Measurements from ENCODE around the gene DDA1.

DDA1 gene

DNA sequence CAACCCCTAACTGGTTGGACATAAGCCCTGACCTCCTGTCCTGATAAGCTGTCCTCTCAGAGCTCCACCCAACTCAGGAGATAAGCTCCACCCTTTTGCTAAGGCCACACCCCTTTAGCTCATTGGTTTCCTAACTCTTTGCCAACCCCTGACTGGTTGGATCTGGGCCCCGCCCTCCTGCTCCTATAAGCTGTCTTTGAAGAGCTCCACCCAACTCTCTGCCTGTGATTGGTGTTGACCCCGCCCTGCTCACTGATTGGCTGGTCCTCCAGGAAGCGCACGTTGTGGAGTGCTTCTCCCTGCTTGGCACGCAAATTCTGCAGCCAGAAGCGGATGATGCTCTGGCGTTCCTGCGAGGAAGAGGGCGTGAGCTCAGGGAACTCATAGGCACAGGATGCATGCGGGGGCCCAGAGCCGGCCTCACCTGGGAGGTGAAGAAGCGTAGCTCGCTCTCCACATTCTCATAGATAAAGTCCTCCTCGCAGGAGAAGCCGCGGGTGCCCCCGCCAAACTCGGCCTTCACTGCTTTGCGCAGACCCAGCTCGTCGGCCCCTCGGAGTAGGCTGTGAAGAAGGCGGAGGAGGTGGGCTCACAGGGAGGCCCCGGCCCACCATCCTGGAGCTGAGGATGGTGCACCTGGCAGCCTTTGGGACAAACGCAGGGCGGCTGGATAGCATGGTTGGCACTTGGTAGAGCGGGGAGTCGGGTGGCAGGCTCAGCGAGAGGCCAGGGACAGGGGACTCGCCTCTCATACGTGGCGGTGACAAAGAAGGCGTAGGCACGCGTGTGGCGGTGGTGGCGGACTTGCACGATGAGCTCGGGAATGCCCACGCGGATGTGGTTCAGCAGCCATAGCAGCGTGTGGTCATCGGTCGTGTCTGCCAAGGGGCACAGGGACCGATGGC is 23.6 kb downstream of the DDA1 start:
- H3K27ac Mint-ChIP-seq = no peak overlapping the region
- H3K9me3 Mint-ChIP-seq = no peaks in the 10 kb centered on the region
- peaks cover 31% of the 10 kb centered on the region for H3K36me3 Mint-ChIP-seq (ENCODE audit: low read depth)
- peak; percentile 59 for DNase-seq
- TF ChIP-seq, protein P1, sequence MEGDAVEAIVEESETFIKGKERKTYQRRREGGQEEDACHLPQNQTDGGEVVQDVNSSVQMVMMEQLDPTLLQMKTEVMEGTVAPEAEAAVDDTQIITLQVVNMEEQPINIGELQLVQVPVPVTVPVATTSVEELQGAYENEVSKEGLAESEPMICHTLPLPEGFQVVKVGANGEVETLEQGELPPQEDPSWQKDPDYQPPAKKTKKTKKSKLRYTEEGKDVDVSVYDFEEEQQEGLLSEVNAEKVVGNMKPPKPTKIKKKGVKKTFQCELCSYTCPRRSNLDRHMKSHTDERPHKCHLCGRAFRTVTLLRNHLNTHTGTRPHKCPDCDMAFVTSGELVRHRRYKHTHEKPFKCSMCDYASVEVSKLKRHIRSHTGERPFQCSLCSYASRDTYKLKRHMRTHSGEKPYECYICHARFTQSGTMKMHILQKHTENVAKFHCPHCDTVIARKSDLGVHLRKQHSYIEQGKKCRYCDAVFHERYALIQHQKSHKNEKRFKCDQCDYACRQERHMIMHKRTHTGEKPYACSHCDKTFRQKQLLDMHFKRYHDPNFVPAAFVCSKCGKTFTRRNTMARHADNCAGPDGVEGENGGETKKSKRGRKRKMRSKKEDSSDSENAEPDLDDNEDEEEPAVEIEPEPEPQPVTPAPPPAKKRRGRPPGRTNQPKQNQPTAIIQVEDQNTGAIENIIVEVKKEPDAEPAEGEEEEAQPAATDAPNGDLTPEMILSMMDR (IDR thresholded peaks at IDR 0.05) = no peak
- peak overlapping the region; percentile 54 for H3K4me3 Mint-ChIP-seq
- H3K4me1 Mint-ChIP-seq = peaks cover 43% of the 10 kb centered on the region
- peaks cover 24% of the 10 kb centered on the region for H3K27me3 Mint-ChIP-seq (ENCODE audit: low read depth, poor library complexity)

DNA sequence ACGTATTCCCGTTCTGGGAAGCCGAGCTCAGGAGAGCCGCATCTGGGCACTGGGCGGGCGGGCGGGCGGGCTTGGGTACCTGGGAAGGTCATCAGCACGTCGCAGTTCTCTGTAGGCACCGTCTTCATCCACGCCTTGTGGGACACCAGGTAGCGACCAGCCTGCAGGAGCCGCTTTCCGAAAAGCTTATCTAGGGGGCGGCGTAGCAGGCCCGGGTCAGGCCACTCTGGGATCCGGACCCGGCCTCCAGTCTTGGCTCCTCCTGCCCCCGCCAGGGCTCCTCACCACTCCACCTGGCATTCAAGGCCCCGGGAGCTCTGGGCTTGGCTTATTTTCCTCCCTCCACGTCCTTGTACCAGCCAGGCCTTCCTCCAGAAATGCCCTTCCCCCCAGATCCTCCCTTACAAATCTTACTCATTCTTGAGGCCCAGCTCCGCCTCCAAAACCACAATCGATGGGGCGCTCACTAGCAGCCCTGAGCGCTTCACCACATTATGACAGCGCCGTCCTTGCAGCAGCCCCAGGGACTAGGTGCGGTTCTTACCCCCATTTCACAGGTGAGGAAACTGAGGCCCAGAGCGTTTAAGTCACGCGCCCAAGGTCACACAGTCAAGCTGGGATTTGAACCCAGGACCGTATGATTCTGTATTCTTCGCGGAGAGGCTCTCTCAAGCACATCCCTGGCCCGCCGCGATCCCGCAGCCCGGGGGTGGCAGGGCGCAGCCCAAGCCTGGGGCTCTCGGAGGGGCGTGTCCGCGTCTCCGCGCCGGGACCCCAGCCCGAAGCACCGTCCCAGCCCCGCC is 24.4 kb downstream of the DDA1 start:
- Mint-ChIP-seq H3K4me3 (peak overlapping the region; percentile 96), H3K9me3 (no peaks in the 10 kb centered on the region), H3K27me3 (ENCODE audit: low read depth, poor library complexity) (peaks cover 24% of the 10 kb centered on the region), H3K27ac (no peak overlapping the region), H3K36me3 (ENCODE audit: low read depth) (peaks cover 31% of the 10 kb centered on the region), H3K4me1 (peaks cover 49% of the 10 kb centered on the region)
- DNase-seq = no peak
- TF ChIP-seq, protein P1 (IDR thresholded peaks at IDR 0.05) = no peak

DNA sequence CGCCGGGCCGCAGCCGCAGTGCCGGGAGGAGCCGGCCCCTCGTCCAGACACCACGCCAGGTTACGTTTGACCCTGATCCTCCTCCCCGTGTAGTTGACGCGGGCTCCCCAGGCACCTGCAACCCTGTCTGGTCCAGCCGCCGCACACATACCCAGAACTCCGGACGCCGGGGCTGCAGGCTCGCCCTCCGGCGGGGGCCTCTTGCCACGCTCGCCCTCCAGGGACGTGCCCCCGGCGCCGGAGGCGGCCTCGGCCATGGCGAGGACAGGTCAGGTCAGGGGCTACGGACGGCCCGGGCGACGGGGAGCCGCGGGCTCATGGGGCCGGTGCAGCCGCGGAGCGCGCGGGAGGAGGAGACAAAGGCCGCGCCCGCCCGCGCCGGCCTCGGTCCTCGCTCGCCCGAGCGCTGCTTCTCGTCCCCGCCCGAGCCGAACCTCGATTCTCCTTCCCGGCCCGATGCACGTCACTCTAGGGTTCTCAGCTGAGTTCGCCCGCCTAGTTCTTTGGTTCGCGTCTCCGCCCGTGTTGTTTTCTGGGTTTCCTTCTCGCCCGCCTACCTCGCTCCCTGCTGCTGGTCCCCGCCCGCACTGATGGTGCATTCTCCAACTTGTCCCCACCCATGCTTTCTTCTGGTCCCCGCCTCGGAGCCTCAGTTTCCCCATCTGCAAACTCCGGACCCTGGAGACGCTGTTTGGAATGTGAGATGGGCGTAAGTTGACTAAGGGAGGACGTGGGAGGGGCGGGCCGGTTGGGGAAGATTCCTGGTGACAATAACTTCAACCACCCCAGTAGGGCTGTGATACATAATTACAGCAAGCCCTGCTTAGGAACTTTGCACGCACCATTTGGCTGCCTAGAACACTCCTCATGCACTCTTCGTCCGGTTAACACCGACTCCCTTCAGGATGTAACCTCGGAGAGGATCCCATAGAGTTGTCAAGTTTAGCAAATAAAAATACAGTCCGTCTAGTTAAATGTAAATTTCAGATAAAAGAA is 25.3 kb downstream of the DDA1 start, which contains the start of gene ANO8:
TSS of gene ANO8 (minus strand) at position 442 of the 996 bp plus-strand sequence. CDS start at position 257, 185 bp downstream.
- Mint-ChIP-seq H3K9me3 (no peaks in the 10 kb centered on the region), H3K4me1 (peaks cover 56% of the 10 kb centered on the region), H3K27ac (no peak within 1 kb of the TSS), H3K36me3 (ENCODE audit: low read depth) (peaks cover 31% of the 10 kb centered on the region), H3K27me3 (ENCODE audit: low read depth, poor library complexity) (peaks cover 19% of the 10 kb centered on the region), H3K4me3 (peak within 1 kb of the TSS; percentile 96)
- TF ChIP-seq, protein P1 (IDR thresholded peaks at IDR 0.05) = no peak
- DNase-seq = peak; percentile 97

DNA sequence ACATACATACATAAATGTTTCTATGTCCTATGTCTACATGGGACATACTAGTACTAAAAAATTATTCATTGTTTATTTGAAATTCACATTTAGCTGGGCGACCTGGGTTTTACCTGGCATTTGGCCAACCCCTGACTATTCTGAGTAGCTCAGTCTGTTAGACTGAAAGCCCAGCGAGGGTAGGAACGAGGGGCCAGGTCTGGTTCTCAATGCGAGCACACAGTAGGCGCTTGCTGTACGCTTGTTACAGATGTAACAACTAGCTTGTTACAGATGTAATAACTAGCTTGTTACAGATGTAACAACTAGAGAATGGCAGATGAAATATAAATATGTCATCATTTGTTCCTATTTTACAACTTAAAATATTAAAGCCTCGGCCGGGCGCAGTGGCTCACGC is 26.2 kb downstream of the DDA1 start:
- peaks cover 23% of the 10 kb centered on the region for H3K36me3 Mint-ChIP-seq (ENCODE audit: low read depth)
- H3K4me1 Mint-ChIP-seq = peaks cover 56% of the 10 kb centered on the region
- TF ChIP-seq, protein P1 (IDR thresholded peaks at IDR 0.05) = no peak
- no peak overlapping the region for H3K27ac Mint-ChIP-seq
- H3K4me3 Mint-ChIP-seq = peak overlapping the region; percentile 96
- no peak for DNase-seq
- peaks cover 12% of the 10 kb centered on the region for H3K27me3 Mint-ChIP-seq (ENCODE audit: low read depth, poor library complexity)
- H3K9me3 Mint-ChIP-seq = no peaks in the 10 kb centered on the region
